Putamen (tissue), 1 donor: ENCODE data around the gene NEIL1.
"Not testable (repeated sequence)": the region's sequence is repeated elsewhere in the genome, so short reads cannot be mapped to it uniquely, and the experiment has no call there.

Experiments used
- DNase-seq: peaks from one replicate; pipeline ENCODE4 v3.0.0-alpha.2; 2016; ENCODE audit warnings: low spot score

Gene NEIL1

DNA sequence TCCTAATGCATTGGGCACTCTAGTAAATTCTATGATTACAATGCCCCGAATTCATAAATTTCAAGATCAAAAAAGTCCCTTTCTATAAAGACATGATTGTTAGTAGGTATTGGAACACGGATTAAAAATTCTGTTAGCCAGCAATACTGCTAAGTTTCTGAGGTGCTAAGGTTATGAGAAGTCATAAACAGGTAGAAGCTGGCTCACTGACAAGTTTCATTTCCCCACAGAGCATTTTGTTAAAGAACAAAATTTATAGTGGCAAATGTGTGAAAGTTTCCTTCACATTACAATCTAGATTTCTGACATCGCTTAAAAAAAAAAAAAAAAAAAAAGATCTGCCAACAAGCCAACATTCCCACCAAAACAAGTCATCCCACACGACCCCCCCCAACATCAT, 33.9 kb downstream of the NEIL1 start:
- DNase-seq, result no peak

- not testable (repeated sequence) for DNase-seq
These were observed 37.1 kb downstream of the NEIL1 start for GRCh38 chr15:75383986-75384385.

GRCh38 chr15:75389791-75390382, 43.0 kb downstream of the NEIL1 start:
- DNase-seq, result no peak

DNA sequence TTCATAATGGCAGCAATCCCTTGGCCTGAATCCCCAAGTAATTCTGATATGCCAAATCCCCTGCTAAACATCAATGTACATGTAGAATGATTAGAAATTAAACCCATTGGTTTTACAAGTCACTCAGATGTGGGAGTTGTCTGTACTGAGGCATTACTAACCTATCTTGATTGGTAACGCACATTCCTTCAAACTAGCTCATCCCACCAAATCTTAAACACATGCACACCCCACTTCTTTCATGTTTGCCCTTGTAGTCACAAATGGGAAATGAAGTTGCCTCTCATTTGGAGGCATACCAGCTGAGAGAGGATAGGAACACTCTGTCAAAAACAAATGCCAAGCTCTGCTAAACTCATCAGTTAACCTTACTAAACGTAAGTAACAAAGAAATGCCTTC, 50.7 kb downstream of the NEIL1 start:
- no peak for DNase-seq

GRCh38 chr15:75403892-75404291, 57.1 kb downstream of the NEIL1 start:
- DNase-seq, result no peak
